ENCODE results near the gene SLC25A1.

SLC25A1 gene

DNA sequence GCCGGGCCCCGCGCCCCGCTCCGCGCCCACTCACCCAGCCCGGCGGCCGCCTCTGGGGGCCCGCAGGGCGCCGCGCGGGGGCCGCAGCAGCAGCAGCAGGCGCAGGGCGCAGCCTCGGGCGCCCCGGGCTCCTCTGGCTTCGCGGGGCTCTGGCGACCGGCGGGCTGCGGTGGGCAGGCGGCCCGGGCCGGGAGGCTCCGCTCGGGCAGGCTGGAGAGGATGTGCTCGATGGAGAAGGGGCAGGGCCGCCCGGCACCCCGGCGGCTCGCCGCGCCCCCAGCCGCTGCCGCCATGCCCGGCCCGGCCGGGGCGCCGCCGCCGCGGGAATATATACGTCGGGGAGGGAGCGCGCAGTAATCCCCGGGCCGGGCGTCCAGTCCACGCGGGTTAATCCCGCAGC, 28.5 kb downstream of the SLC25A1 start, which contains the start of gene GSC2:
TSS of gene GSC2 (minus strand) at position 302 of the 400 bp plus-strand sequence. CDS start at position 293, 9 bp downstream.
- TF ChIP-seq, protein P1, sequence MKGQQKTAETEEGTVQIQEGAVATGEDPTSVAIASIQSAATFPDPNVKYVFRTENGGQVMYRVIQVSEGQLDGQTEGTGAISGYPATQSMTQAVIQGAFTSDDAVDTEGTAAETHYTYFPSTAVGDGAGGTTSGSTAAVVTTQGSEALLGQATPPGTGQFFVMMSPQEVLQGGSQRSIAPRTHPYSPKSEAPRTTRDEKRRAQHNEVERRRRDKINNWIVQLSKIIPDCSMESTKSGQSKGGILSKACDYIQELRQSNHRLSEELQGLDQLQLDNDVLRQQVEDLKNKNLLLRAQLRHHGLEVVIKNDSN (IDR thresholded peaks at IDR 0.05) = no peak
- no peak for TF ChIP-seq RAD21 (IDR thresholded peaks at IDR 0.05; ENCODE audit: low read depth)
- TF ChIP-seq NFIC (IDR thresholded peaks at IDR 0.05) = no peak
- TF ChIP-seq ZBTB7A (IDR thresholded peaks at IDR 0.05; ENCODE audit: low read depth) = no peak
- TF ChIP-seq, protein P2, sequence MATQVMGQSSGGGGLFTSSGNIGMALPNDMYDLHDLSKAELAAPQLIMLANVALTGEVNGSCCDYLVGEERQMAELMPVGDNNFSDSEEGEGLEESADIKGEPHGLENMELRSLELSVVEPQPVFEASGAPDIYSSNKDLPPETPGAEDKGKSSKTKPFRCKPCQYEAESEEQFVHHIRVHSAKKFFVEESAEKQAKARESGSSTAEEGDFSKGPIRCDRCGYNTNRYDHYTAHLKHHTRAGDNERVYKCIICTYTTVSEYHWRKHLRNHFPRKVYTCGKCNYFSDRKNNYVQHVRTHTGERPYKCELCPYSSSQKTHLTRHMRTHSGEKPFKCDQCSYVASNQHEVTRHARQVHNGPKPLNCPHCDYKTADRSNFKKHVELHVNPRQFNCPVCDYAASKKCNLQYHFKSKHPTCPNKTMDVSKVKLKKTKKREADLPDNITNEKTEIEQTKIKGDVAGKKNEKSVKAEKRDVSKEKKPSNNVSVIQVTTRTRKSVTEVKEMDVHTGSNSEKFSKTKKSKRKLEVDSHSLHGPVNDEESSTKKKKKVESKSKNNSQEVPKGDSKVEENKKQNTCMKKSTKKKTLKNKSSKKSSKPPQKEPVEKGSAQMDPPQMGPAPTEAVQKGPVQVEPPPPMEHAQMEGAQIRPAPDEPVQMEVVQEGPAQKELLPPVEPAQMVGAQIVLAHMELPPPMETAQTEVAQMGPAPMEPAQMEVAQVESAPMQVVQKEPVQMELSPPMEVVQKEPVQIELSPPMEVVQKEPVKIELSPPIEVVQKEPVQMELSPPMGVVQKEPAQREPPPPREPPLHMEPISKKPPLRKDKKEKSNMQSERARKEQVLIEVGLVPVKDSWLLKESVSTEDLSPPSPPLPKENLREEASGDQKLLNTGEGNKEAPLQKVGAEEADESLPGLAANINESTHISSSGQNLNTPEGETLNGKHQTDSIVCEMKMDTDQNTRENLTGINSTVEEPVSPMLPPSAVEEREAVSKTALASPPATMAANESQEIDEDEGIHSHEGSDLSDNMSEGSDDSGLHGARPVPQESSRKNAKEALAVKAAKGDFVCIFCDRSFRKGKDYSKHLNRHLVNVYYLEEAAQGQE (IDR thresholded peaks at IDR 0.05; ENCODE audit: low read depth) = no peak
- no peak for TF ChIP-seq TEAD4 (IDR thresholded peaks at IDR 0.05)
- no peak for TF ChIP-seq EGR1 (IDR thresholded peaks at IDR 0.05)
- TF ChIP-seq EP300 (IDR thresholded peaks at IDR 0.05; ENCODE audit: borderline replicate concordance) = no peak
- no peak for TF ChIP-seq TCF12 (IDR thresholded peaks at IDR 0.05; ENCODE audit: low read depth)
- no peak for TF ChIP-seq TAF1 (IDR thresholded peaks at IDR 0.05; ENCODE audit: low read depth)
- TF ChIP-seq YY1 (IDR thresholded peaks at IDR 0.05; ENCODE audit: low read depth) = no peak
- TF ChIP-seq CREB1 (IDR thresholded peaks at IDR 0.05; ENCODE audit: low read depth) = no peak
- TF ChIP-seq FOXM1 (IDR thresholded peaks at IDR 0.05; ENCODE audit: borderline replicate concordance, low read depth) = no peak
- TF ChIP-seq, protein P3, sequence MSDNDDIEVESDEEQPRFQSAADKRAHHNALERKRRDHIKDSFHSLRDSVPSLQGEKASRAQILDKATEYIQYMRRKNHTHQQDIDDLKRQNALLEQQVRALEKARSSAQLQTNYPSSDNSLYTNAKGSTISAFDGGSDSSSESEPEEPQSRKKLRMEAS (IDR thresholded peaks at IDR 0.05) = no peak

DNA sequence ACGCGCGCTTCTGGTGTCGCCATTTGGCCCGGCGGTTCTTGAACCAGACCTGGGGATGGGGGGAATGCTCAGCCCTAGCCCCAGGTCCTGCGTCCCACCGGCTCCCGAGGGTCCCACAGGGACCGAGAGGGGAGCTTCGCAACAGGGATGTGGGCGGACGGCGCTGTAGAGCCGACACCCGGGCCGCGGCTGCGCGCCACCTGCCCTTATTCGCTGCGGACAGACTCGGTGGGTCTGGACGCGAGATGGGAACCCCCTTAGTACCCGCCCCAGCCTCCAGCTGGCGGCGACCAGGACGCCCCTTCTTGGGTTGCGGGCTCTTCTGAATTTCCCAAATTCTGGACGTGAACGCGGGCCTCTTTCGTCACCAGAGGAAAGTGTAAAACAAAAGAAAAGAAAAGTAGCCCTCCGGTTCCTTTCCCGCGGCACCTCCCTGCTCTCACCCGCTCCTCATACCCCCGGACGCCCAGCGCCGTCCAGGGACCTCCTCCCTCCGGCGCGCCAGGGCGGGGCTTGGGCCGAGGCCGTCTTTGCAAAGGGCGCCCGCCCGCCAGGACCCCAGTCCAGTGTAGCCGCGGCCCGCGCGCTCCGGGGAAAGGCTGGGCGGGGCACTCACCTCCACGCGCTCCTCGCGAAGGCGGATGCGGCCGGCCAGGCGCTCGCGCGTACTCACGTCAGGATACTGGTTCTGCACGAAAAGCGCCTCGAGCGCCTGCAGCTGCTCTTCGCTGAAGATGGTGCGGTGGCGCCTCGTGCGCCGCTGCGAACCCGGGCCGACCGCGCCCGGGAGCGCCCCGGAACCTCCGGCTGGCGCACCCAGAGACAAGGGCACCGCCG, 29.3 kb downstream of the SLC25A1 start:
- no peak for TF ChIP-seq NFIC (IDR thresholded peaks at IDR 0.05)
- TF ChIP-seq, protein P3 (IDR thresholded peaks at IDR 0.05) = peak; percentile 46; the same call in 1 of the 2 replicates

DNA sequence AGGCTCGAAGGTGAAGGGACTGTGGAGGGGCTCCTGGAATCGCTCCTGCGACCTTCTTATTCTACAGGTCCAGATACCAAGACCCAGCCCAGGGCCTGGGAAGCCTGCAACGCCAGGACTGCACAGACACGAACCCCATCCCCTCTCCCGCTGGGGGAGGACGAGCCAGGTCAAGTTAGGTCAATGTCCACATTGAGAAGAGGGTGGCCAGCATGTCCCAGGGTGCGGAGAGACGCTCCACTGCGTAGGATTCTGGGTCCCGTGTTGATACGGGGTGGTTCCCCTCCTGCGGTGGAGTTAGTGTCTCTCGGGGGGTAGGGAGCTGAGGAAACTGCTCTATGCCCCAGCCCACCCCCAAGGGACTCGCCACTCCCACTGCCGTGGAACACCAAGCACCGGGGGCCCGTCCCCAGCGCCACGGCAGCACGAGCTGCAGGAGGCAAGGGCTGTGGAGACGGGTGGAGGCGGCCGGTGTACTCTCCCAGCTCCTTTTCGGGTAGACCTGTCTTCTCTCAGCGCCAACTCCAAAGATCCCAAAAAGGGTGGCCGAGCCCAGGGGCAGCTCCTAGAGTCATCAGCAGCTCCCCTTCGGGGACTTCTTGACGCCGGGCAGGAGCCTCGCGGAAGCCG, 30.0 kb downstream of the SLC25A1 start:
- TF ChIP-seq CREB1 (IDR thresholded peaks at IDR 0.05; ENCODE audit: low read depth) = no peak
- no peak for TF ChIP-seq FOXM1 (IDR thresholded peaks at IDR 0.05; ENCODE audit: borderline replicate concordance, low read depth)
- TF ChIP-seq, protein P1 (IDR thresholded peaks at IDR 0.05) = no peak
- TF ChIP-seq TEAD4 (IDR thresholded peaks at IDR 0.05) = no peak
- TF ChIP-seq TCF12 (IDR thresholded peaks at IDR 0.05; ENCODE audit: low read depth) = no peak
- no peak for TF ChIP-seq TAF1 (IDR thresholded peaks at IDR 0.05; ENCODE audit: low read depth)
- TF ChIP-seq ZBTB7A (IDR thresholded peaks at IDR 0.05; ENCODE audit: low read depth) = no peak
- TF ChIP-seq, protein P3 (IDR thresholded peaks at IDR 0.05) = no peak
- no peak for TF ChIP-seq EP300 (IDR thresholded peaks at IDR 0.05; ENCODE audit: borderline replicate concordance)
- TF ChIP-seq, protein P2 (IDR thresholded peaks at IDR 0.05; ENCODE audit: low read depth) = no peak
- no peak for TF ChIP-seq EGR1 (IDR thresholded peaks at IDR 0.05)
- TF ChIP-seq RAD21 (IDR thresholded peaks at IDR 0.05; ENCODE audit: low read depth) = no peak
- no peak for TF ChIP-seq CEBPB (IDR thresholded peaks at IDR 0.05)
- no peak for TF ChIP-seq NFIC (IDR thresholded peaks at IDR 0.05)
- no peak for TF ChIP-seq YY1 (IDR thresholded peaks at IDR 0.05; ENCODE audit: low read depth)

DNA sequence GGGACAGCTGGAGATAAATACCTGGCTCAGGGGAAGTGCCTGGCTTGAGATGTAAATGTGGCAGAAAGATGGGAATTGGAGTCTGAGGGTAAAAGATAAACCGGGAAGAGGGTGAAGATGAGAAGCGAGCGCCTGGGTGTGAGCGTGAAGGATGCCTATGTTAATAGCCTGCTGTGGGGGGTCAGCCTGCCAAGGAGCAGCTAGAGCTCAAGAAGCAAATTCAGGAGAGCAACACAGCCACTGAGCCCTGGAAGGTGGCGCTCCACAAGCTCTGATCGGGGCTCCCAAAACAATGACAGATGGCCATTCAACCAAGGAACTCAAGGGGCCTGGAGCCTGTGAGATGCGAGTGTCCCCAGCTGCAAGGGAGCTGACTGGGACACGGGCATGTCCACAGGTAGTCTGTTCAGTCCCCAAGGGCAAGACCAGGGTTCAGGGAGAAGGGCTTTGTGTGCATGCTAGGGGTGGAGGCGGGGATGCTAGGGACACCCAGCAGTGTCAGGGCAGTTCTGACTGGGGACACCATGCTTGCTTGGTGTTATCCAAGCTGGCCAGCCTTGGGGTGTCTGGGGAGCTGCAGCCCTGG, 31.2 kb downstream of the SLC25A1 start:
- TF ChIP-seq YY1 (IDR thresholded peaks at IDR 0.05; ENCODE audit: low read depth) (no peak), EP300 (IDR thresholded peaks at IDR 0.05; ENCODE audit: borderline replicate concordance) (no peak), NFIC (IDR thresholded peaks at IDR 0.05) (no peak), TEAD4 (IDR thresholded peaks at IDR 0.05) (no peak), CREB1 (IDR thresholded peaks at IDR 0.05; ENCODE audit: low read depth) (no peak), TAF1 (IDR thresholded peaks at IDR 0.05; ENCODE audit: low read depth) (no peak), RAD21 (IDR thresholded peaks at IDR 0.05; ENCODE audit: low read depth) (no peak), FOXM1 (IDR thresholded peaks at IDR 0.05; ENCODE audit: borderline replicate concordance, low read depth) (no peak), CEBPB (IDR thresholded peaks at IDR 0.05) (no peak), TCF12 (IDR thresholded peaks at IDR 0.05; ENCODE audit: low read depth) (no peak)
- TF ChIP-seq, protein P2 (IDR thresholded peaks at IDR 0.05; ENCODE audit: low read depth) = no peak
- TF ChIP-seq, protein P3 (IDR thresholded peaks at IDR 0.05) = no peak
- TF ChIP-seq, protein P1 (IDR thresholded peaks at IDR 0.05) = no peak

Measured in Ishikawa (cell line).